ENCODE results near the gene RIN3. TPM values are rescaled to one million over a fixed set of nuclear protein-coding genes. Genes with fewer than 3 reads are reported as not detected.

Gene RIN3
- total RNA-seq, 3 donors from 2014 or later, result 10.7 to 19.7 (median 12.1) TPM

GRCh38 chr14:92737206-92737605 is 223.6 kb downstream of the RIN3 start:
- Histone ChIP-seq H3K27ac (no peak overlapping the region), H3K4me1 (no peaks in the 10 kb centered on the region), H3K9me3 (no peaks in the 10 kb centered on the region), H3K36me3 (no peaks in the 10 kb centered on the region), H3K27me3 (no peaks in the 10 kb centered on the region), H3K4me3 (no peak overlapping the region)
- no peak for DNase-seq (ENCODE audit: low spot score in 2 of 2)
- TF ChIP-seq, protein P1, sequence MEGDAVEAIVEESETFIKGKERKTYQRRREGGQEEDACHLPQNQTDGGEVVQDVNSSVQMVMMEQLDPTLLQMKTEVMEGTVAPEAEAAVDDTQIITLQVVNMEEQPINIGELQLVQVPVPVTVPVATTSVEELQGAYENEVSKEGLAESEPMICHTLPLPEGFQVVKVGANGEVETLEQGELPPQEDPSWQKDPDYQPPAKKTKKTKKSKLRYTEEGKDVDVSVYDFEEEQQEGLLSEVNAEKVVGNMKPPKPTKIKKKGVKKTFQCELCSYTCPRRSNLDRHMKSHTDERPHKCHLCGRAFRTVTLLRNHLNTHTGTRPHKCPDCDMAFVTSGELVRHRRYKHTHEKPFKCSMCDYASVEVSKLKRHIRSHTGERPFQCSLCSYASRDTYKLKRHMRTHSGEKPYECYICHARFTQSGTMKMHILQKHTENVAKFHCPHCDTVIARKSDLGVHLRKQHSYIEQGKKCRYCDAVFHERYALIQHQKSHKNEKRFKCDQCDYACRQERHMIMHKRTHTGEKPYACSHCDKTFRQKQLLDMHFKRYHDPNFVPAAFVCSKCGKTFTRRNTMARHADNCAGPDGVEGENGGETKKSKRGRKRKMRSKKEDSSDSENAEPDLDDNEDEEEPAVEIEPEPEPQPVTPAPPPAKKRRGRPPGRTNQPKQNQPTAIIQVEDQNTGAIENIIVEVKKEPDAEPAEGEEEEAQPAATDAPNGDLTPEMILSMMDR (IDR thresholded peaks at IDR 0.05), result no peak
- no peak for TF ChIP-seq POLR2AphosphoS5 (IDR thresholded peaks at IDR 0.05)
- no peak for TF ChIP-seq POLR2A (IDR thresholded peaks at IDR 0.05)
- intact Hi-C loops (cut with DNase I; ENCODE audit: low total_unique reads), result no loop called here

GRCh38 chr14:92737619-92738188 is 224.1 kb downstream of the RIN3 start:
- no peak for DNase-seq (ENCODE audit: low spot score in 2 of 2)
- no peaks in the 10 kb centered on the region for H3K9me3 ChIP-seq
- TF ChIP-seq POLR2AphosphoS5 (IDR thresholded peaks at IDR 0.05) (no peak), POLR2A (IDR thresholded peaks at IDR 0.05) (no peak)
- TF ChIP-seq, protein P1 (IDR thresholded peaks at IDR 0.05), result no peak
- H3K27ac ChIP-seq, result no peak overlapping the region
- intact Hi-C loops (cut with DNase I; ENCODE audit: low total_unique reads), result no loop called here
- no peaks in the 10 kb centered on the region for H3K4me1 ChIP-seq
- no peak overlapping the region for H3K4me3 ChIP-seq
- no peaks in the 10 kb centered on the region for H3K27me3 ChIP-seq
- no peaks in the 10 kb centered on the region for H3K36me3 ChIP-seq

Other genes starting within 250 kb of the RIN3 start
- gene SLC24A4, start 190.6 kb upstream of the RIN3 start, total RNA-seq, result under 1 TPM in 2 of 3 donors, not detected in 1; 0.15 to 0.96 TPM
- gene LGMN, start 234.8 kb downstream of the RIN3 start, total RNA-seq, result 100 to 1,000 TPM in 2 of 3 donors, 10 to 100 TPM in 1; 70.8 to 193 (median 122) TPM